ENCODE results near the gene CASP7.

CASP7 gene

DNA sequence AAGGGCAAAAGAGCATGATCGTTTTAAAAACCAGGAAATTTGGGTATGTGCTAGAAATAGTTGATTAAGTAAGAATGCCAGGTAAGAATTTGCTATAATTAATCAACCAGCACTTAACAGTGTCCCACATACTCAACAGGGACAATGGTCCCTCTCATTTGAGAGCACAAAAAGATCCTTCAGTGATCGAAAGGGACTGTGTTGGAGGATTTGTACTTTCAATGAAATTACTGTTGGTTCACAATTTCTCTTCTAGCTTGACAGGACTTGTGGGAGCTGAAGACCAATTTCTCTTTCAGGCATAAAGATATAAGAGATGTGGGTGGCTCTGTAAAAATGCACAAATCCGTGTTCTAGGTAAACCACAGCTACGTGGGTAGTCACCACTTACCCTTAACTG is 59.3 kb downstream of the CASP7 start:
- no peak overlapping the region for H3K4me3 ChIP-seq (ENCODE audit: low read depth, low read length, poor library complexity, severe bottlenecking)
- H3K9ac ChIP-seq (ENCODE audit: low read length): no peak overlapping the region
- no peaks in the 10 kb centered on the region for H3K27me3 ChIP-seq (ENCODE audit: insufficient read depth, low read length)
- H3K4me2 ChIP-seq (ENCODE audit: low read length): no peak overlapping the region
- no peaks in the 10 kb centered on the region for H3K9me3 ChIP-seq (ENCODE audit: low read length)
- H3K4me1 ChIP-seq (ENCODE audit: insufficient read depth, low read length, severe bottlenecking): no peaks in the 10 kb centered on the region
- H2AFZ ChIP-seq (ENCODE audit: low read length): no peak overlapping the region
- no peak overlapping the region for H3K27ac ChIP-seq (ENCODE audit: low read depth, low read length, poor library complexity, severe bottlenecking)
- no peak for TF ChIP-seq EZH2 (IDR thresholded peaks at IDR 0.05; ENCODE audit: borderline replicate concordance, low read length)
- H3K79me2 ChIP-seq (ENCODE audit: insufficient read depth, low read length): no peaks in the 10 kb centered on the region
- H3K9me2 ChIP-seq (ENCODE audit: low read depth, low read length): no peaks in the 10 kb centered on the region
- H3K36me3 ChIP-seq (ENCODE audit: insufficient read depth, low read length): no peaks in the 10 kb centered on the region
- no peaks in the 10 kb centered on the region for H3F3A ChIP-seq (ENCODE audit: insufficient read depth, low read length)
- no peaks in the 10 kb centered on the region for H4K20me1 ChIP-seq (ENCODE audit: insufficient read depth, low read length)

DNA sequence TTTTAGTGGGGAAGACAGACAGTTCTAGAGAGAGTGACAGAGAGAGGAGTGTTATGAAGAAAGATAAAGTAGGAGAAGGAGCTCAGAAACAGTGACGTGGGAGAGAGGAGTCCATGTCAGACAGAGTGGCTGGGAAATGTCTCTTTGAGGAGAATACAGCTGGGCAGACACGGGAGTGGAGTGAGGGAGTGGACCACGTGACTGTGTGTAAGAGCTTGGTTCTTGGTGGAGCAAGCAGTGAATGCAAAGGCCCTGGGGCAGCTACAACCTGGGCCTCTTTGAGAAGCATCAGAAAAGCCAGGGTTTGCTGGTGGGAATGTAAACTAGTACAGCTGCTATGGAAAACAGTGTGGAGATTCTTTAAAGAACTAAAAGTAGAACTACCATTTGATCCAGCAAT is 59.9 kb downstream of the CASP7 start:
- Histone ChIP-seq H3K9me3 (ENCODE audit: low read length) (no peaks in the 10 kb centered on the region), H3K4me3 (ENCODE audit: low read depth, low read length, poor library complexity, severe bottlenecking) (no peak overlapping the region), H3K27ac (ENCODE audit: low read depth, low read length, poor library complexity, severe bottlenecking) (no peak overlapping the region), H4K20me1 (ENCODE audit: insufficient read depth, low read length) (no peaks in the 10 kb centered on the region), H3K27me3 (ENCODE audit: insufficient read depth, low read length) (no peaks in the 10 kb centered on the region), H3K4me1 (ENCODE audit: insufficient read depth, low read length, severe bottlenecking) (no peaks in the 10 kb centered on the region), H3K79me2 (ENCODE audit: insufficient read depth, low read length) (no peaks in the 10 kb centered on the region), H3K9ac (ENCODE audit: low read length) (no peak overlapping the region), H3K4me2 (ENCODE audit: low read length) (no peak overlapping the region), H2AFZ (ENCODE audit: low read length) (no peak overlapping the region), H3K9me2 (ENCODE audit: low read depth, low read length) (no peaks in the 10 kb centered on the region), H3K36me3 (ENCODE audit: insufficient read depth, low read length) (no peaks in the 10 kb centered on the region), H3F3A (ENCODE audit: insufficient read depth, low read length) (no peaks in the 10 kb centered on the region)
- no peak for TF ChIP-seq EZH2 (IDR thresholded peaks at IDR 0.05; ENCODE audit: borderline replicate concordance, low read length)
- TF ChIP-seq, protein P1, sequence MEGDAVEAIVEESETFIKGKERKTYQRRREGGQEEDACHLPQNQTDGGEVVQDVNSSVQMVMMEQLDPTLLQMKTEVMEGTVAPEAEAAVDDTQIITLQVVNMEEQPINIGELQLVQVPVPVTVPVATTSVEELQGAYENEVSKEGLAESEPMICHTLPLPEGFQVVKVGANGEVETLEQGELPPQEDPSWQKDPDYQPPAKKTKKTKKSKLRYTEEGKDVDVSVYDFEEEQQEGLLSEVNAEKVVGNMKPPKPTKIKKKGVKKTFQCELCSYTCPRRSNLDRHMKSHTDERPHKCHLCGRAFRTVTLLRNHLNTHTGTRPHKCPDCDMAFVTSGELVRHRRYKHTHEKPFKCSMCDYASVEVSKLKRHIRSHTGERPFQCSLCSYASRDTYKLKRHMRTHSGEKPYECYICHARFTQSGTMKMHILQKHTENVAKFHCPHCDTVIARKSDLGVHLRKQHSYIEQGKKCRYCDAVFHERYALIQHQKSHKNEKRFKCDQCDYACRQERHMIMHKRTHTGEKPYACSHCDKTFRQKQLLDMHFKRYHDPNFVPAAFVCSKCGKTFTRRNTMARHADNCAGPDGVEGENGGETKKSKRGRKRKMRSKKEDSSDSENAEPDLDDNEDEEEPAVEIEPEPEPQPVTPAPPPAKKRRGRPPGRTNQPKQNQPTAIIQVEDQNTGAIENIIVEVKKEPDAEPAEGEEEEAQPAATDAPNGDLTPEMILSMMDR (IDR thresholded peaks at IDR 0.05; ENCODE audit: low read length): no peak

DNA sequence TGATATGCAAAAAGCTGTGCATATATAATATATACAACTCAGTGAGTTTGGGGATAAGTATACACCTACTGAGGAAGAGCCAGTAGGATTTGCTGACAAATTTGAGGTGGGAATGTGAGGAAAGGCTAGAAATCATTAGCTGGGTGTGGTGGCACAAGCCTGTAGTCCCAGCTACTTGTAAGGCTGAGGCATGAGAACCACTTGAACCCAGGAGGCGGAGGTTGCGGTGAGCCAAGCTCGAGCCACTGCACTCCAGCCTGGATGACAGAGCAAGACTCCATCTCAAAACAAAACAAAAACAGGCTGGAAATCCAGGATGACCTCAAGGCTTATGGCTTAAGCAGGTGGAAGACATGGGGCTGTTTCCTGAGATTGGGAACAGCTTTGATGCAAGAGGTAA is 61.1 kb downstream of the CASP7 start:
- Histone ChIP-seq H2AFZ (ENCODE audit: low read length) (no peak overlapping the region), H3K27ac (ENCODE audit: low read depth, low read length, poor library complexity, severe bottlenecking) (no peak overlapping the region), H3K79me2 (ENCODE audit: insufficient read depth, low read length) (no peaks in the 10 kb centered on the region), H3F3A (ENCODE audit: insufficient read depth, low read length) (no peaks in the 10 kb centered on the region), H3K27me3 (ENCODE audit: insufficient read depth, low read length) (no peaks in the 10 kb centered on the region), H3K4me3 (ENCODE audit: low read depth, low read length, poor library complexity, severe bottlenecking) (no peak overlapping the region), H4K20me1 (ENCODE audit: insufficient read depth, low read length) (no peaks in the 10 kb centered on the region), H3K9me2 (ENCODE audit: low read depth, low read length) (no peaks in the 10 kb centered on the region), H3K9ac (ENCODE audit: low read length) (no peak overlapping the region), H3K4me2 (ENCODE audit: low read length) (no peak overlapping the region), H3K9me3 (ENCODE audit: low read length) (no peaks in the 10 kb centered on the region), H3K36me3 (ENCODE audit: insufficient read depth, low read length) (no peaks in the 10 kb centered on the region), H3K4me1 (ENCODE audit: insufficient read depth, low read length, severe bottlenecking) (no peaks in the 10 kb centered on the region)
- no peak for TF ChIP-seq EZH2 (IDR thresholded peaks at IDR 0.05; ENCODE audit: borderline replicate concordance, low read length)
- TF ChIP-seq, protein P1 (IDR thresholded peaks at IDR 0.05; ENCODE audit: low read length): no peak

DNA sequence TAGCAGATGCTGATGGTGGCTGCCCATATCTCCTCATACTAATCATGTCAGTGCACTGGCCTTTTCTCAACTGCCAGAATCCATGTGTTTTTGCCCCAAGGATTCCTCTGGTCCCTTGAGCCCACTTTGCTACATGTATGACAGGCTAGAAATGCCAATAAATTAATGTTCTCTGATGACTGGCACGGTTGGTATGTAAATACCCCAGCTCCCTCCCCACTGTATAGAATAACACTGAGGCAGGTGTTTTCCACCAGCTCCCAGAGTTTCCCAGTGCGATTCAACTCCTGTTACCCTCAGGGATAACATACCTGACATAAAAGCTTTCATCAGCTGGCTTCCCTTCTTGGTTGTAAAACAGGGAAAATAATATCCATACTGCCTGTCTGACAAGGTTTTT is 62.8 kb downstream of the CASP7 start:
- no peak overlapping the region for H3K9ac ChIP-seq (ENCODE audit: low read length)
- no peaks in the 10 kb centered on the region for H3K36me3 ChIP-seq (ENCODE audit: insufficient read depth, low read length)
- no peaks in the 10 kb centered on the region for H3F3A ChIP-seq (ENCODE audit: insufficient read depth, low read length)
- H3K4me3 ChIP-seq (ENCODE audit: low read depth, low read length, poor library complexity, severe bottlenecking): no peak overlapping the region
- H3K79me2 ChIP-seq (ENCODE audit: insufficient read depth, low read length): no peaks in the 10 kb centered on the region
- H3K27me3 ChIP-seq (ENCODE audit: insufficient read depth, low read length): no peaks in the 10 kb centered on the region
- no peak overlapping the region for H3K27ac ChIP-seq (ENCODE audit: low read depth, low read length, poor library complexity, severe bottlenecking)
- H3K4me2 ChIP-seq (ENCODE audit: low read length): no peak overlapping the region
- TF ChIP-seq, protein P1 (IDR thresholded peaks at IDR 0.05; ENCODE audit: low read length): no peak
- no peak for TF ChIP-seq EZH2 (IDR thresholded peaks at IDR 0.05; ENCODE audit: borderline replicate concordance, low read length)
- no peak overlapping the region for H2AFZ ChIP-seq (ENCODE audit: low read length)
- no peaks in the 10 kb centered on the region for H3K9me3 ChIP-seq (ENCODE audit: low read length)
- no peaks in the 10 kb centered on the region for H3K9me2 ChIP-seq (ENCODE audit: low read depth, low read length)
- H4K20me1 ChIP-seq (ENCODE audit: insufficient read depth, low read length): no peaks in the 10 kb centered on the region
- no peaks in the 10 kb centered on the region for H3K4me1 ChIP-seq (ENCODE audit: insufficient read depth, low read length, severe bottlenecking)
